Measurements from ENCODE around the gene TLL1. TPM values are rescaled to one million over a fixed set of nuclear protein-coding genes. Genes with fewer than 3 reads are reported as not detected.

The TLL1 gene
- total RNA-seq, 1 experiment from 2014 or later = not detected

DNA sequence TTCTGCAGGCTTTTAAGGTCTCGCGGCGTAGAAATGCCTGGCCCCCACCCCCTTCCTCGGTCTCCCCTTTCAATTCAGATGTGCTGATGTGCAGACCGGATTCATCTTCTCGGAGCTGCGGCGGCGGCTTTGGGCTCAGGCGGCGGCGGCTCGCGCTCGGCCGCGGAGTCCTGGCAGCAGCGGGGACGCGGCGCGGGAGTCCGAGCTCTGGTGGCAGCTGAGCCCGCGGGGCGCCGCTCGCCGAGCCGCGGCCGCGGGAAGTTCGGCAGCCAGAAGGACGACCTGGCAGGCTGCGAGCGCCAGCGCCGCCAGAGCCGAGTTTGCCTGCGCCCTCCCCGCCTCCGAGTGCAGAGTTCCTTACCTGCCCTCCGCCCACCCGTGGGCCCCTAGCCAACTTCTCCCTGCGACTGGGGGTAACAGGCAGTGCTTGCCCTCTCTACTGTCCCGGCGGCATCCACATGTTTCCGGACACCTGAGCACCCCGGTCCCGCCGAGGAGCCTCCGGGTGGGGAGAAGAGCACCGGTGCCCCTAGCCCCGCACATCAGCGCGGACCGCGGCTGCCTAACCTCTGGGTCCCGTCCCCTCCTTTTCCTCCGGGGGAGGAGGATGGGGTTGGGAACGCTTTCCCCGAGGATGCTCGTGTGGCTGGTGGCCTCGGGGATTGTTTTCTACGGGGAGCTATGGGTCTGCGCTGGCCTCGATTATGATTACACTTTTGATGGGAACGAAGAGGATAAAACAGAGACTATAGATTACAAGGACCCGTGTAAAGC is 448 bp downstream of the TLL1 start:
- H2BK12ac ChIP-seq (ENCODE audit: insufficient read length, low read depth, low read length) = no peak overlapping the region
- H4K5ac ChIP-seq (ENCODE audit: insufficient read length, low read depth, low read length) = no peak overlapping the region
- no peak overlapping the region for H3T11ph ChIP-seq (ENCODE audit: low read length)
- H4K8ac ChIP-seq (replicated peaks; ENCODE audit: insufficient read length, low read depth, low read length) = no peak overlapping the region
- H2BK120ac ChIP-seq (ENCODE audit: low read depth, low read length, poor library complexity, severe bottlenecking) = no peak overlapping the region
- H2BK5ac ChIP-seq (ENCODE audit: insufficient read length, low read length) = no peak overlapping the region
- peak overlapping the region; percentile 64 to 89 for H3K4me3 Mint-ChIP-seq
- H4K91ac ChIP-seq (ENCODE audit: insufficient read length, low read depth, low read length) = no peak overlapping the region
- peaks cover 23% of the 10 kb centered on the region for H3K23me2 ChIP-seq (ENCODE audit: insufficient read length, low read depth, low read length, poor library complexity, severe bottlenecking)
- no peak overlapping the region for H3K18ac ChIP-seq (ENCODE audit: insufficient read length, low read depth, low read length)
- no peaks in the 10 kb centered on the region for H3K9me3 ChIP-seq (ENCODE audit: control insufficient read depth, low read depth, low read length)
- H3K27ac Mint-ChIP-seq = no peak overlapping the region
- H3K14ac ChIP-seq (ENCODE audit: insufficient read depth, low read length) = no peak overlapping the region
- no peak overlapping the region for H3K4ac ChIP-seq (ENCODE audit: low read depth, low read length)
- peaks cover 79% of the 10 kb centered on the region for H3K27me3 Mint-ChIP-seq (ENCODE audit: low read depth)
- peak overlapping the region; percentile 96 for H3K4me2 ChIP-seq (ENCODE audit: insufficient read depth, insufficient read length, low read length)
- H3K4me1 ChIP-seq (ENCODE audit: insufficient read depth, low read length) = no peaks in the 10 kb centered on the region
- no peak overlapping the region for H2BK15ac ChIP-seq (ENCODE audit: low read depth, low read length)
- H3K9ac ChIP-seq (ENCODE audit: extremely low read depth, insufficient read length, low read length) = no peak overlapping the region
- H3K79me1 ChIP-seq (ENCODE audit: insufficient read depth, low read depth, low read length, poor library complexity, severe bottlenecking) = no peaks in the 10 kb centered on the region
- DNase-seq = peak; percentile 48
- H3K56ac ChIP-seq (ENCODE audit: insufficient read length, low read depth, low read length) = no peak overlapping the region
- H2AK5ac ChIP-seq (ENCODE audit: insufficient read length, low read length) = no peak overlapping the region
- WGBS (ENCODE audit: extremely low coverage, insufficient read length, low lambda C conversion rate) = no CpG with 5 or more reads among the region's 70 CpGs
- H3K9me3 Mint-ChIP-seq = peaks cover 0 to 4% of the 10 kb centered on the region in 2 experiments; a peak in 1 of 5 replicates
- H3K36me3 Mint-ChIP-seq (ENCODE audit: insufficient read depth in 1 of 3, low read depth in 3 of 3) = no peaks in the 10 kb centered on the region
- peaks cover 20 to 24% of the 10 kb centered on the region in 2 experiments for H3K4me1 Mint-ChIP-seq
- no peak overlapping the region for H3K27ac ChIP-seq (ENCODE audit: insufficient read length, low read depth, low read length)
- no peak overlapping the region for H2BK20ac ChIP-seq (ENCODE audit: low read depth, low read length, poor library complexity, severe bottlenecking)
- H4K20me1 ChIP-seq (ENCODE audit: control insufficient read depth, insufficient read depth, insufficient read length) = no peaks in the 10 kb centered on the region
- H2AFZ ChIP-seq (ENCODE audit: low read length) = no peak overlapping the region
- H3K79me2 ChIP-seq (ENCODE audit: insufficient read depth, low read length) = no peaks in the 10 kb centered on the region
- H3K27me3 ChIP-seq (ENCODE audit: insufficient read depth, low read length) = peaks cover 27% of the 10 kb centered on the region; the same call in 1 of the 2 replicates
- no peak overlapping the region for H3K23ac ChIP-seq (ENCODE audit: insufficient read length, low read depth, low read length)
- TF ChIP-seq CTCF (conservative IDR thresholded peaks at IDR 0.05) = no peak
